GM12872 (cell line): ENCODE data around the gene GABRD.

Experiments
- CTCF ChIP-seq: IDR thresholded peaks from 3 replicates; pipeline ENCODE4 v1.5.1; 2011; ENCODE audit warnings: low read depth, mild to moderate bottlenecking, low read length, moderate library complexity; ENCODE audit not compliant: insufficient read depth

The GABRD gene

GRCh38 chr1:2019172-2019543 is at the start of gene GABRD:
TSS of gene GABRD (plus strand) at chr1:2019345. CDS start at chr1:2019424, 79 bp downstream.
- TF ChIP-seq CTCF: no peak

- no peak for TF ChIP-seq CTCF
These were observed 49.6 kb upstream of the GABRD start for GRCh38 chr1:1969505-1969900.

GRCh38 chr1:1969953-1970716 is 49.0 kb upstream of the GABRD start:
- TF ChIP-seq CTCF: no peak

GRCh38 chr1:1971017-1971416 is 48.1 kb upstream of the GABRD start:
- TF ChIP-seq CTCF: no peak

- no peak for TF ChIP-seq CTCF
These were observed 47.5 kb upstream of the GABRD start for GRCh38 chr1:1971688-1972087.

- TF ChIP-seq CTCF: no peak
These were observed 46.0 kb upstream of the GABRD start for GRCh38 chr1:1972976-1973715.

- TF ChIP-seq CTCF: no peak
These were observed 45.2 kb upstream of the GABRD start for GRCh38 chr1:1973716-1974642.
